Brain microvascular endothelial cell (primary cell): ENCODE results near the gene ZFP64.

Source experiments
- DNase-seq: peaks from one replicate; pipeline ENCODE4 v3.0.0-alpha.2; 2020
- H3K27ac ChIP-seq: fragments of 250-450 bp; sonication (Bioruptor Pico); 2 replicates; pipeline ENCODE4 v1.5.1; 2020; ENCODE audit warnings: mild to moderate bottlenecking, moderate library complexity
- H3K27me3 ChIP-seq: fragments of 250-450 bp; sonication (Bioruptor Pico); replicated peaks from 2 replicates; pipeline ENCODE4 v1.5.1; 2020; ENCODE audit warnings: mild to moderate bottlenecking
- H3K36me3 ChIP-seq: fragments of 250-450 bp; sonication (Bioruptor Pico); replicated peaks from 2 replicates; pipeline ENCODE4 v1.5.1; 2020; ENCODE audit warnings: mild to moderate bottlenecking
- H3K4me3 ChIP-seq: 2 replicates; pipeline ENCODE4 v1.5.1; 2011; ENCODE audit warnings: low read depth, mild to moderate bottlenecking, control low read depth, low read length, moderate library complexity
- CTCF ChIP-seq: IDR thresholded peaks from 2 replicates; pipeline ENCODE4 v1.5.1; 2011; ENCODE audit warnings: low read depth, mild to moderate bottlenecking, moderate library complexity, low read length, control low read depth, inconsistent platforms; ENCODE audit errors: missing control alignments
- in situ Hi-C: cut with HindIII; loops from 2 replicates; pipeline ENCODE4 v1.10.0; 2017; ENCODE audit warnings: low sequenced_read_pairs, low pct_ligation_motif_present

ZFP64 gene

DNA sequence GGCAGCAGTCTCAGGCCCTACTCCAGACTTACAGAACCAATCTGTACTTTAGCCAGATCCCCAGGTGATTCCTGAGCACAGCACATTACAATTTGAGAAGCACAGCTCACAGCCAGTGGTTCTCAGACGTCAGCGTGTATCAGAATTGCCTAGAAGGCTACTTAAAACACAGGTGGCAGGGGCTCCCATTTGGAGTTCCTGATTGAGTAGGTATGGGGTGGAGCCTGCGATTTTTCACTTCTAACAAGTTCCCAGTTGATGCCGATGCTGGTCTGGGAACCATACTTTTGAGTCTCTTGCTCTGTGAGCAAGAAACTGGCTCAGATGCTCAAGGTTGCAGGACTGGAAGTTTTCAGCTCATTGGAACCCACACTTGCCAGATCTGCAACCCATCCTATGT, 89.5 kb downstream of the ZFP64 start:
- no peak for DNase-seq
- Histone ChIP-seq H3K36me3 (peaks cover 11% of the 10 kb centered on the region), H3K4me3 (no peak overlapping the region), H3K27ac (no peak overlapping the region), H3K27me3 (no peaks in the 10 kb centered on the region)
- TF ChIP-seq CTCF = no peak
- in situ Hi-C loops = no loop called here
